Neutrophil (primary cell): ENCODE results near the gene YKT6.

ENCODE experiments used
- H3K27ac ChIP-seq: fragments of 200-600 bp; sonication (generic); 2 replicates; pipeline ENCODE4 v1.5.1; 2016; ENCODE audit warnings: mild to moderate bottlenecking, moderate library complexity
- H3K27me3 ChIP-seq: fragments of 200-600 bp; sonication (generic); 2 replicates; pipeline ENCODE4 v1.6.0; 2016; ENCODE audit warnings: mild to moderate bottlenecking
- H3K36me3 ChIP-seq: fragments of 200-600 bp; sonication (generic); 2 replicates; pipeline ENCODE4 v1.5.1; 2017
- H3K4me1 ChIP-seq, 2 experiments: fragments of 200-600 bp in 1 of 2; sonication (generic) in 1 of 2; 1 replicate in 1 of 2; 2 replicates in 1 of 2; pipeline versions ENCODE4 v1.5.1 to v1.6.1; 2013 to 2016; ENCODE audit warnings: low read depth in 1 of 2, low read length in 1 of 2, mild to moderate bottlenecking in 1 of 2, moderate library complexity in 1 of 2; ENCODE audit not compliant: control insufficient read depth in 1 of 2, insufficient read depth in 1 of 2
- H3K4me3 ChIP-seq, 2 experiments: fragments of 200-600 bp in 1 of 2; sonication (generic) in 1 of 2; 1 replicate in 1 of 2; 2 replicates in 1 of 2; pipeline ENCODE4 v1.5.1; 2013 to 2016; ENCODE audit warnings: low read depth in 1 of 2, low read length in 1 of 2, mild to moderate bottlenecking in 1 of 2, moderate library complexity in 1 of 2
- H3K9me3 ChIP-seq: fragments of 200-600 bp; sonication (generic); 2 replicates; pipeline ENCODE4 v1.5.1; 2016
- TF ChIP-seq, protein P1 (sequence below): fragments of 200-600 bp; sonication (generic); IDR thresholded peaks from 2 replicates; pipeline ENCODE4 v1.5.1; 2016; ENCODE audit warnings: antibody characterized with exemption

The YKT6 gene

DNA sequence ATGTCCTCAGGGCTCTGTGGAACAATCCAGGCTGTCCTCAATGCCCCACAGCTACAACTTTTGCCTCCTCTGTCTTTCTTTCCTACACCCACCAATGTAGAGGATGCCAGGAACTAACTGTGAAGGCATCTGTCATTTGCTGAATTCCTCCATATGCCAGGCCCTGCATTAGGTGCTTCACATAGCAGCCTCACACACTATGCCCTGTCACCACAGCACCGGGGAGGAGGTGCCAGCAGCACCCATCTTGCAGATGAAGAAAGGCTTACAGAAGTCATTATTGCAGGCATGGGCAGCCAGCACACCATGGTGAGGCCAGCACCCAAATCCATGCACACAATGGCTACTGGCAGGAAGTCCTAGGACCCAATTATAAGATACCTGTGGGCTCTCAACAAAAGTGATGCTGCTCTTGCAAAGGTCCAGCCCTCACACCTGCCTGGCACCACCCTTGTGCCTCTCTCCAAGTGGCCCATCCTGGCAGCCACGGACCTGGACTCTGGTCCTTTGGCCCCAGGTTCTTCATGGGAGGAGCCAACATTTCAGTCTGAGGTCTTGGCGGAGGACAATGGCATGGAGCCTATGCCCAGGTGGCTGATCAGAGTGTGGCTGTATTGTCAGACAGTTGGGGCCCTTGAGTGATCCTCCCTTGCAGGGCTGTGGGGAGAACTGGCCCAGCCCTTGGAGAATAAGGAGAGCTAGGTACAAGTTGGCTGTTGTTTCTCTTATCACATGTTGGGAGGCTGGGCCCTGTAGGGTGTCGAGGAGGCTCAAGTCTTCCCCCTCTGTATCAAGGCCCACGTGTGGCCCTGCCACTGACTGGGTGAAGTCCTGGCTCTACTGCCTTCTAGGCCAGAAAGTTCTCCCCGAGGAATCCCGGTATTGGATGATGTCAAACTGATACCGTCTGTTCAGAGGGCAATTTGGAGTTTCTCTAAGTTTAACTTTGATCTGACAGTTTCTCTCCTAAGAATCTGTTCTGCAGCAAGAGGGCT is 45.3 kb upstream of the YKT6 start:
- no peak overlapping the region for H3K4me3 ChIP-seq
- H3K27me3 ChIP-seq: no peaks in the 10 kb centered on the region
- H3K9me3 ChIP-seq: no peaks in the 10 kb centered on the region
- TF ChIP-seq, protein P1, sequence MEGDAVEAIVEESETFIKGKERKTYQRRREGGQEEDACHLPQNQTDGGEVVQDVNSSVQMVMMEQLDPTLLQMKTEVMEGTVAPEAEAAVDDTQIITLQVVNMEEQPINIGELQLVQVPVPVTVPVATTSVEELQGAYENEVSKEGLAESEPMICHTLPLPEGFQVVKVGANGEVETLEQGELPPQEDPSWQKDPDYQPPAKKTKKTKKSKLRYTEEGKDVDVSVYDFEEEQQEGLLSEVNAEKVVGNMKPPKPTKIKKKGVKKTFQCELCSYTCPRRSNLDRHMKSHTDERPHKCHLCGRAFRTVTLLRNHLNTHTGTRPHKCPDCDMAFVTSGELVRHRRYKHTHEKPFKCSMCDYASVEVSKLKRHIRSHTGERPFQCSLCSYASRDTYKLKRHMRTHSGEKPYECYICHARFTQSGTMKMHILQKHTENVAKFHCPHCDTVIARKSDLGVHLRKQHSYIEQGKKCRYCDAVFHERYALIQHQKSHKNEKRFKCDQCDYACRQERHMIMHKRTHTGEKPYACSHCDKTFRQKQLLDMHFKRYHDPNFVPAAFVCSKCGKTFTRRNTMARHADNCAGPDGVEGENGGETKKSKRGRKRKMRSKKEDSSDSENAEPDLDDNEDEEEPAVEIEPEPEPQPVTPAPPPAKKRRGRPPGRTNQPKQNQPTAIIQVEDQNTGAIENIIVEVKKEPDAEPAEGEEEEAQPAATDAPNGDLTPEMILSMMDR: no peak
- no peak overlapping the region for H3K27ac ChIP-seq
- H3K36me3 ChIP-seq: no peaks in the 10 kb centered on the region
- H3K4me1 ChIP-seq: no peaks in the 10 kb centered on the region

DNA sequence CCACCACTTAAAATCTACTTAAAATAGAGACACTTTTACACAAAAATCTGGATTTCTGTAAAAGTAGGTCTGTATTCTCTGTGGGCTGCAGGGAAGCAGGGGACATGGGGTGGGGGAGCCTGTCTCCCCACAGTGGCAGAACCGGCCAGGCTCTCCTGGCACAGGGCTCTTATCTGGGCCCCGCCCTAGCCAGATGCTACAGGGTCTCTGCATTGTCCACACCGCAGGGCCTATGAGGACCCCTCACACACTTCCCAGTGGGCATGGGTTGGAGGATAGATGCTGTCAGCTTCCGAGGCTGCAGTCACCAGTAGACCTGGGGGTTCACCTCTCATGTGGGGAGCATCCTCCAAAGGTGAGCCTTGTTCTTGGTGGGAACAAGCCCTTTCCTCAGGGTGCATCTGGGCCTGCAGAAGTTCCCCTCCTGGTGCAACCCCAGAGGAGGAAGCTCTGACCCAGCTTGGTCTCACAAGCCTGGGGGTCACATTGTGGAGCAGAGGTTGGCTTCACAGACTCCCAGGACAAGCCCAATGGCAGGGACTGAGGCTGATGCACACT is 44.2 kb upstream of the YKT6 start:
- TF ChIP-seq, protein P1: no peak
- Histone ChIP-seq H3K4me3 (no peak overlapping the region), H3K27ac (no peak overlapping the region), H3K27me3 (no peaks in the 10 kb centered on the region), H3K4me1 (no peaks in the 10 kb centered on the region), H3K36me3 (no peaks in the 10 kb centered on the region), H3K9me3 (no peaks in the 10 kb centered on the region)

DNA sequence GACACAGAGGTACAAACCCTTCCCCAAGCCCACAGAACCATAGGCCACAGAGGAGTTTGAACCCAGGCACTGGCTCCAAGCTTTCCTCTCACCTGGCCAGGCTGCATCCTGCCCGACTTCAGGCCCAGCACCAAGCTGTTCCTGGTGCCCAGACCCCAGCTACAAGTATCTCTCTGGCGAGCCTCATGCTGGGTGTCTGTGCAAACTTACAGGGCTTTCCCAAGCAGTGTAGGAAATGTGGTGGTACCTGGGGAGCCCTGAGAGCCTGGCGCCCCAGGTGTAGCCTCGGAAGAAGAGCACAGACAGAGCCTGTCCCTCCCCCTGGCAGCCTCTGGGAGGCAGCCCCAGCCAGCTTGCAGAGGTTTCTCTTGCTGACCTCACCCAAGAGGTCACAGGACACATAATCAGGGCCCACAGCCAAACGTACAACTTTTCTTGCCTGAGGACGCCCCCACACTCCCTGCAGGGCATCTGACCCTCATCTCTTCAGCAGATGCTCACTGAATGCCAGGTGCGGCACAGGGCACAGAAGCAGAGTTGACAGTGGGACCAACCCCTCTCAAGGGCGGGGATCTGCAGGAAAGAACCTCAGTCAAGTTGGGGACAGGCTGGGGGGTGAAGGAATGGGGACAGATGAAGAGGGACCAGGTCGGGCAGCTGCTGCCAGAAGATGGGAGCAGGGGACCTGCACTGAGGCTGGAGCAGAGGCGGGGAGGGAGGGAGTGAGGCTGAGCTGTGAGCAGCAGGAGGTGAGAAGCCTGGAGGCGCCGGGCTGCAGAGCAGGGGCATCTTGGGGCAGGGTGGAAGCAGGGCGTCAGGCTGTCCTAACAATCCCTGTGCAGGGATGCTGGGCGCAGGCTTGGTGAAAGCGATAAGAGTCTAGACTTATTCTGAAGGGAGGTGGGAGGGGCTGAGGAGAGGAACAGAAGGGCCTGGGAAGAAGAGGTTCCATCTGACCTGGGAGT is 43.4 kb upstream of the YKT6 start:
- no peaks in the 10 kb centered on the region for H3K4me1 ChIP-seq
- TF ChIP-seq, protein P1: no peak
- no peaks in the 10 kb centered on the region for H3K27me3 ChIP-seq
- H3K9me3 ChIP-seq: no peaks in the 10 kb centered on the region
- no peak overlapping the region for H3K4me3 ChIP-seq
- H3K27ac ChIP-seq: no peak overlapping the region
- H3K36me3 ChIP-seq: no peaks in the 10 kb centered on the region

DNA sequence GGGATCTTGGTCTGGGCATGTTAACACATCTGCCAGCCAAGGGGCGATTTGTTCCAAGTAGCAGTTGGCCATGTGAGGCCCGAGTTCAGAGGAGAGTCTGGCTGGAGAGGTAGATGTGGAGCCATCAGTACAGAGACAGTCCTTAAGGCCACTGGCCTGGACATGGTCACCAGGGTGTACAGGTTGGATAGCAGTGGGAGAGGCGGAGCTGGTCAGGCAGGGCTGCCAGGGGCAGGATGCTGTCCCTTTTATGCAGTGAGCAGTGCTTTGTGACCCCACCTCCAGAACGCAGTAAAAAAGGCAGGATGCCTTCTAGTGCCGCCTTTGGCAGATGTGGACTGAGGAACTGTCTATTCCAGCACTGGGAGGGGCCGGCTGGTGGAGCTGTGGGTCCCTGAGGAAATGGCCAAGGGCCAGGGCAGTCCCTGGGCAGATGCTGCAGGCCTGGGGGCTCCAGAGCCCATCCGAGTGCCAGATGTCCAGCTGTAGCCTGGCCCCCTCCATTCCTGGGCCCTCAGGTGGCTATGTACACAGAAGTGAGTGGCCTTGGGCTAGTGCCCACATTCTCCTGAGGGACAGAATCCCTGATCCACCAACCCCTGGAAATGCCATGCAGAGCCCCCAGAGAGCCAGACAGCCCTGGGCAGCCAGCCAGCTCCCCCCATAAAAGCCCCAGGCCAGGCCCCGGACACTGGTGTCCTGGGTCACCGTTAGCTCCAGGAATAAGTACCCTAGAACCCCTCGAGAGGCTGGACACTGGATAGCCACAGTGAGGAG is 42.5 kb upstream of the YKT6 start:
- Histone ChIP-seq H3K36me3 (no peaks in the 10 kb centered on the region), H3K27me3 (no peaks in the 10 kb centered on the region), H3K4me1 (no peaks in the 10 kb centered on the region), H3K9me3 (no peaks in the 10 kb centered on the region), H3K4me3 (no peak overlapping the region), H3K27ac (no peak overlapping the region)
- TF ChIP-seq, protein P1: no peak
